ENCODE measurements around the gene ETFA.

ETFA gene

GRCh38 chr15:76209523-76209922, 101.7 kb downstream of the ETFA start:
- peak; percentile 44 for DNase-seq

- DNase-seq = peak; percentile 22
These were observed 102.4 kb downstream of the ETFA start for GRCh38 chr15:76208786-76209424.

GRCh38 chr15:76208084-76208785, 103.0 kb downstream of the ETFA start:
- DNase-seq = no peak

- DNase-seq = peak; percentile 50
These were observed 104.8 kb downstream of the ETFA start for GRCh38 chr15:76206325-76206976.

- peak; percentile 28 for DNase-seq
These were observed 106.3 kb downstream of the ETFA start for GRCh38 chr15:76204916-76205460.

- peak; percentile 42 for DNase-seq
These were observed 107.0 kb downstream of the ETFA start for GRCh38 chr15:76204109-76204845.

GRCh38 chr15:76203346-76204108, 107.7 kb downstream of the ETFA start:
- DNase-seq = peak; percentile 36

GRCh38 chr15:76201536-76202255, 109.6 kb downstream of the ETFA start:
- no peak for DNase-seq

- no peak for DNase-seq
These were observed 110.6 kb downstream of the ETFA start for GRCh38 chr15:76200641-76201105.

- no peak for DNase-seq
These were observed 111.2 kb downstream of the ETFA start for GRCh38 chr15:76200083-76200465.

GRCh38 chr15:76199106-76200082, 111.9 kb downstream of the ETFA start:
- DNase-seq = no peak

GRCh38 chr15:76198456-76199105, 112.7 kb downstream of the ETFA start:
- DNase-seq = no peak

GRCh38 chr15:76197703-76198455, 113.4 kb downstream of the ETFA start:
- no peak for DNase-seq

GRCh38 chr15:76196269-76197231, 114.7 kb downstream of the ETFA start:
- DNase-seq = no peak

GRCh38 chr15:76195506-76196268, 115.6 kb downstream of the ETFA start:
- DNase-seq = no peak

- DNase-seq = no peak
These were observed 117.3 kb downstream of the ETFA start for GRCh38 chr15:76193934-76194333.

GRCh38 chr15:76192715-76193114, 118.6 kb downstream of the ETFA start:
- DNase-seq = no peak

Measured in activated CD8-positive, alpha-beta memory T cell treated with anti-CD3 and anti-CD28 coated beads, Interleukin-2, amount 50 U/mL, for 48 hours (primary cell).